Right ventricle myocardium inferior (tissue), 1 donor: ENCODE data around the gene GALNT10. TPM values are rescaled to one million over a fixed set of nuclear protein-coding genes. Genes with fewer than 3 reads are reported as not detected.

Source experiments
- ATAC-seq: fragments of 200-7000 bp; cut with Tn5 transposase; one replicate; pipeline ENCODE4 v1.9.1; 2020; ENCODE audit warnings: mild to moderate bottlenecking, moderate library complexity
- DNase-seq: peaks from one replicate; pipeline ENCODE4 v3.0.0; 2021; ENCODE audit errors: missing footprints
- intact Hi-C: fragments of 100-400 bp; cut with DNase I; formaldehyde crosslinking; loops from one replicate; pipeline ENCODE4 v1.11.0; 2022
- total RNA-seq: library from RNA; stranded (reverse); fragmentation: NEBNext Ultra II Directional; extraction: Animal tissue kit (Norgen Biotek cat#: 25700); gene quantifications from one replicate; pipeline ENCODE4 v1.2.1, GENCODE V29; 2021
- donor health status: DM: no; HTN: yes; CAD: no; lungs with severe emphysema.

The GALNT10 gene
- total RNA-seq, 1 donor from 2014 or later, result 15.5 TPM

- intact Hi-C loops, result loop anchor here (10.0 kb wide), 1 partner anchor 99 kb away; no protein-coding TSS in a partner anchor
- no peak for ATAC-seq
- DNase-seq, result no peak
Measured at GRCh38 chr5:154275566-154275965, 85.0 kb downstream of the GALNT10 start.

DNA sequence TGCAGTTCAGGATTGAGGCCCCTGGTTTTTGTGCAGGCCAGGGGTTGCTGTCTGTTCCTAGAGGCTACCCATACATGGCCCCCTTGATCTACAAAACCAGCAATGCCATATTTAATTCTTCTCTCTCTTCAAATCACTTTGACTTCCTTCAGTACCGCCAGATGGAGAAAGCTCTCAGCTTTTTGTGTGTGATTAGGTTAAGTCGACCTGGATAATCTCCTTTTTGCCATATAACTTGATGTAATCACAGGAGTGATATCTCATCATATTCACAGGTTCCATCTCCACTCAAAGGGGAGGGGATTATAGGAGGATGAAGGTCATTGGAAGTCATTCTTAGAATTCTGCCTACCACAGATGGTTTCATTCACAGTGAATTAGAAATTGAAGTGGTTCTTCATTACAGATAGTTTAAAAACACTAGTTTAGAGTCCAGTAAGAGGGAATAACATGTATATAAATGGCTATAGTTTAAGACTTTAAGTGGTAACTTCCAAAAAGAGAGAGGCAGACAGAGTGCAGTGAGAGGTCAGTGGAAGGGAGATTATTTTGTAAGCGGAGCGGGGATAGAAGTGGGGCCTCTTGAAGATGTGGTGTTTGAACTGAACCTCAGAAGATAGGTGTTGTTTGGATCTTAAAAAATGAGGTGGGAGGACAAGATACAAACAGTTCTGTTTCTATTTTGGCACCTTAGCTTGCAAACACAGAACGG lies 85.9 kb downstream of the GALNT10 start:
- no peak for ATAC-seq
- intact Hi-C loops, result loop anchor here (10.0 kb wide), 1 partner anchor 98 kb away; no protein-coding TSS in a partner anchor
- no peak for DNase-seq

GRCh38 chr5:154276973-154277331 lies 86.4 kb downstream of the GALNT10 start:
- ATAC-seq (peak; percentile 90), DNase-seq (peak; percentile 77)
- intact Hi-C loops, result loop anchor here (10.0 kb wide), 1 partner anchor 98 kb away; no protein-coding TSS in a partner anchor

DNA sequence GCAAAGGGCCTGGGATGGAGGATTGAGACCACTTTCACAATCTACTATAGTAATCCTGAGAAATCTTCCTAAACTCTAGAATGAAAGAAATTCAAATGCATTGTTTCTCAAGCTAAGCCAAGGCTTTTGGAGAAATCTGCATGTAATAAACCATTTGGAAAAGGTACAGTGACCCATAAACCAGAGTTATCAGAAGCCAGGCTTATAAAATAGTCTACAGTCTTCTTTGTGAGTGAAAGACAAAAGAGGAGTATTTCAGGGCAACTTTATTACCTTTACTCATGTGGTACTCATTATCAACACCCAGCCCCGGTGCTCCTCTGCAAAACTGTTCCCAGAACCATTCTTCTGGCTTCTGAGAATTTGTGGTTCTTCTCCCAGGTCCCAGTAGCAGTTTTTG lies 87.0 kb downstream of the GALNT10 start:
- intact Hi-C loops, result loop anchor here (10.0 kb wide), 1 partner anchor 97 kb away; no protein-coding TSS in a partner anchor
- ATAC-seq (no peak), DNase-seq (no peak)

- ATAC-seq (no peak), DNase-seq (no peak)
- intact Hi-C loops, result loop anchor here (10.0 kb wide), 1 partner anchor 97 kb away; no protein-coding TSS in a partner anchor
Measured at GRCh38 chr5:154278186-154278585, 87.7 kb downstream of the GALNT10 start.

GRCh38 chr5:154278908-154279307 lies 88.4 kb downstream of the GALNT10 start:
- DNase-seq (no peak), ATAC-seq (no peak)
- intact Hi-C loops, result loop anchor here (10.0 kb wide), 1 partner anchor 96 kb away; no protein-coding TSS in a partner anchor

- DNase-seq, result no peak
- ATAC-seq, result no peak
- intact Hi-C loops, result no loop called here
Measured at GRCh38 chr5:154284433-154284832, 93.9 kb downstream of the GALNT10 start.

DNA sequence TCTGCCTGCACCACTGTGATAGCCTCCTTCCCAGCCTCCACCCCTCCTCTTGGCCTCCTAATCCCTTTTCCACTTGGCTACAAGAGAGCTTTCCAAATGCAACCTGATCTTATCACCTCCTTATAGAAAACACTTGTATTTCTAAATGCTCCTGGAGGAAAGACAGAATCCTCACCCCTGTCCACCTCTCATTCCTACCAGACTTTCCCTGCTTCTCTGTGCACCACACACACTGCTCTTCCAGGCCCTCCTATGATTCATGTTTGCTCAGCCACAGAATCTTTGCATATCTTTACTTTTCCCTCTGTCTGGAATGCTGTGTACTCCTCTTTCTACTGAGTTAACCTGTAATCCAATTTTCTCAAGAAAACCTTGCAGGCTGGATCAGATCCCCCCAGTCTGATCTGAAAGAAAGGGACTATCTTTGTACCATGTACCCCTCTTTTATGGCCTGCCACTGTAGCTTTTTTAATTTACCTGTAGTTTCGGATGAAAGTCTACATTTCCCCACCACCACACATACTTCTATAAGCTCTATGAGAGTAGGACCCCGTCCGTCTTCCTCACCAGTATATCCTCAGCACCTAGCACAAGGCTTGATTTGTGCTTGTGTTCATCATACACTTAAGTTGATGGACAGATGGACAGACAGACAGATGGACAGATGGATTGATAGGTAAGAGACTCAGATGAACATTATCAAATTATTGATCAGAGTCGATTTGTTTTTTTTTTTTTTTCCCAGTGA lies 95.3 kb downstream of the GALNT10 start:
- DNase-seq (no peak), ATAC-seq (no peak)
- intact Hi-C loops, result loop anchor here (5.0 kb wide), 1 partner anchor 94 kb away; the partner anchor contains the start of gene GALNT10

- no peak for DNase-seq
- no peak for ATAC-seq
- intact Hi-C loops, result loop anchor here (5.0 kb wide), 1 partner anchor 94 kb away; the partner anchor contains the start of gene GALNT10
Measured at GRCh38 chr5:154286557-154286956, 96.0 kb downstream of the GALNT10 start.

- intact Hi-C loops, result loop anchor here (5.0 kb wide), 1 partner anchor 95 kb away; the partner anchor contains the start of gene GALNT10
- DNase-seq, result no peak
- peak; percentile 33 for ATAC-seq
Measured at GRCh38 chr5:154287136-154287535, 96.6 kb downstream of the GALNT10 start.

GRCh38 chr5:154288145-154288544 lies 97.6 kb downstream of the GALNT10 start:
- intact Hi-C loops, result loop anchor here (5.0 kb wide), 1 partner anchor 96 kb away; the partner anchor contains the start of gene GALNT10
- DNase-seq (no peak), ATAC-seq (peak; percentile 81)

DNA sequence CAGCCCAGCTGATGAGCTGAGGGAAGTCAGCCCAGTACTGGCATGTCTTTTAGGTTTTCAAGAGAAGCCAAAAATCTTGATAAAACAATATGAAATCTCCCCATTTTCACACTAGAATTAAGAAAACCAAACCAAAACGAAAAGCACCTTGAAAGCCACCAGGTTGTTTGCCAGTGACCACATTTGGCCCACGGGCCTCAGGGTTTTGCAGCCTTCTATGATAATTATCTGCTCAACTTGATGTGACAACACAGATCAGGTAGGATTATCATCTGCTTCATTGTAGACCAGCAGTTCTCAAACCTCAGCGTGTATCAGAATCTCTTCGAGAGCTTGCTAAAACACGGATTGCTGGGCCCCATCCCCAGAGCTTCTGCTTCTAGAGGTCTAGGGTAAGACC lies 101.4 kb downstream of the GALNT10 start:
- ATAC-seq (no peak), DNase-seq (no peak)
- intact Hi-C loops, result no loop called here

GRCh38 chr5:154293219-154293618 lies 102.7 kb downstream of the GALNT10 start:
- DNase-seq (no peak), ATAC-seq (no peak)
- intact Hi-C loops, result no loop called here

- ATAC-seq, result no peak
- DNase-seq, result no peak
- intact Hi-C loops, result no loop called here
Measured at GRCh38 chr5:154295551-154295950, 105.0 kb downstream of the GALNT10 start.

- intact Hi-C loops, result no loop called here
- DNase-seq (no peak), ATAC-seq (no peak)
Measured at GRCh38 chr5:154296525-154297159, 106.1 kb downstream of the GALNT10 start.

DNA sequence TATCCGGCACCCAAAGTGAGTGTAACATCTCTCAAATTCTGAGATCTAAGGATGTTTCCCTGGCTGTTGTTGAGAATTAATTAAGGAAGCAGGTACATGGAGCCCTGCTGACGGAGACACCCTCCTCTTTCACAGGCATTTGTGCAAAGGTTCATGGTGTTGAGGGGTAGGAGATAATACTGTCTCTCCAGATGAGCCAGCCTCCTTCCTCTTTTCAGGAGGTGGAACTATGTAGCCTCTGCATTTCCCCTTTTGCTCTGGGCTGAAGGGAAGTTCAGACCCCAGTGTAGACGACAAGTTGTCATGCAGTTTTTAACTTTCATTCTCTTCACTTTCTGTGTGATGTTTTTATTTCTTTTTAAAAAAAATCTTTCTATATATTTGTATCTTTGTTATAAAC lies 107.5 kb downstream of the GALNT10 start:
- intact Hi-C loops, result no loop called here
- DNase-seq (no peak), ATAC-seq (no peak)

GRCh38 chr5:154300207-154300883 lies 109.8 kb downstream of the GALNT10 start:
- DNase-seq (no peak), ATAC-seq (no peak)
- intact Hi-C loops, result no loop called here

DNA sequence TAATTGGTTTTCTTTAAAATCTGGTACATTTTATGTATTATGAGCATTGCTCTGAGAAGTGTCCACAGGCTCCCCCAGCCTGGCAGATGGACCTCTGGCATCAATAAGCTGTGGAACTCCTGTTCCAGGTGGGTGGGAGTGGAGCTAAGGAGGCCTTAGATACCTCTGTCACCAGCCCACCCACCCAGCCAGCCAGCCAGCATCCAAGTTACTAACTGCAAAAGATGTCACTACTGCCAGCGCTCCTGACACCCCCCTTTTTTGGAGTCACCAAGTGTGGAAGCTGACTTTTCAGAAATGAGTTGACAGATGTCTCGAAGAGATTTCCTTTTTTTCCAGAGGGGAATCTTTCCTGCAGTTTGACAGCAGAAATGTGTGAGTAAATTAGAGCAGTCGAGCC lies 111.2 kb downstream of the GALNT10 start:
- DNase-seq (no peak), ATAC-seq (no peak)
- intact Hi-C loops, result no loop called here

GRCh38 chr5:154302161-154302560 lies 111.6 kb downstream of the GALNT10 start:
- intact Hi-C loops, result no loop called here
- DNase-seq (peak; percentile 81), ATAC-seq (peak; percentile 96)
